MM.1S (cell line): Measurements from ENCODE around the gene IER3IP1.

Experiments
- CTCF ChIP-seq: fragments of 300-600 bp; sonication (generic); IDR thresholded peaks from 2 replicates; pipeline ENCODE4 v1.5.1; 2016; ENCODE audit warnings: antibody characterized with exemption, low read length, mixed read lengths
- EZH2phosphoT487 ChIP-seq: fragments of 300-600 bp; sonication (generic); IDR thresholded peaks from 2 replicates; pipeline ENCODE4 v1.6.1; 2018; ENCODE audit warnings: antibody characterized with exemption, low read length

DNA sequence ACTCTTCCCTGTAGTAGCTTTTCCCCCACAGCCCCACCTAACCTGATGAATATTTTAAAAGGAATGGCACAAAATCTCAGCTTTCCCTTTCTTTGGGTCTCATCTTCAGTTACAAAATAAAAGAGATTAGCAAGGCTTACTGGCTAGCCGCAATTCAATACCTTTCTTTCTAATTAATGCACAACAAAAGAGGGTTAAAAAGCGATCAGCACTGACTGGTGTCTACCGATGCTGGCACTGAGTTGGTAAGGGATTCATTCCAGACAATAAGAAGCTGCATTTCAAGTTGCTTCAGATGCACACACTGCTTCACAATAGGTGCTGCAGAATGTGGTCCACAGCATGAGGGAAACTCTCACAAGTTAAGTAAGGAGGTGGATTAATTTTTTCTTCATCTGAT lies 67.8 kb downstream of the IER3IP1 start:
- TF ChIP-seq CTCF (no peak), EZH2phosphoT487 (no peak)
